GM12801 (cell line): ENCODE data around the gene DPH3.

ENCODE experiments used
- CTCF ChIP-seq: IDR thresholded peaks from one replicate; pipeline ENCODE4 v1.5.1; 2011; ENCODE audit warnings: control low read depth; ENCODE audit not compliant: insufficient read length; ENCODE audit errors: extremely low read depth

Gene DPH3

GRCh38 chr3:16243706-16244490 is 20.8 kb downstream of the DPH3 start:
- TF ChIP-seq CTCF: no peak

GRCh38 chr3:16242177-16242576 is 22.6 kb downstream of the DPH3 start:
- TF ChIP-seq CTCF: no peak

- TF ChIP-seq CTCF: no peak
Measured at GRCh38 chr3:16241225-16241624, 23.5 kb downstream of the DPH3 start.

- TF ChIP-seq CTCF: no peak
Measured at GRCh38 chr3:16240229-16241023, 24.3 kb downstream of the DPH3 start.

GRCh38 chr3:16239780-16240179 is 25.0 kb downstream of the DPH3 start:
- no peak for TF ChIP-seq CTCF

GRCh38 chr3:16239086-16239770 is 25.5 kb downstream of the DPH3 start:
- TF ChIP-seq CTCF: no peak

- no peak for TF ChIP-seq CTCF
Measured at GRCh38 chr3:16236856-16237393, 27.8 kb downstream of the DPH3 start.
